H1 (cell line): Measurements from ENCODE around the gene EXOC2. TPM values are rescaled to one million over a fixed set of nuclear protein-coding genes. Genes with fewer than 3 reads are reported as not detected.

Experiments used
- CTCF ChIA-PET: fragments of 300-600 bp; sonication (Branson Sonifier 250); formaldehyde crosslinking; loops from one replicate; lab custom pipeline; 2021; ENCODE audit not compliant: partially characterized antibody; lab: Charles Lee
- POLR2A ChIA-PET: fragments of 300-600 bp; sonication (Branson Sonifier 250); formaldehyde crosslinking; loops from one replicate; lab custom pipeline; 2021; ENCODE audit warnings: inconsistent platforms; ENCODE audit not compliant: partially characterized antibody; lab: Charles Lee
- DNase-seq, 2 experiments: peaks; one replicate each; pipeline versions ENCODE4 v3.0.0 to v3.0.0-alpha.2; 2010 to 2022; ENCODE audit warnings: low spot score in 2 of 2, low read depth in 1 of 2, mixed read lengths in 1 of 2
- FAIRE-seq: peaks from 2 replicates; lab custom pipeline; 2011; peaks lifted over from hg19 to GRCh38; lab: Jason Lieb, UNC
- H2AFZ ChIP-seq: 2 replicates; pipeline ENCODE4 v1.8.1; 2012; ENCODE audit warnings: low read length, inconsistent platforms
- H2AK5ac ChIP-seq: 2 replicates; pipeline ENCODE4 v1.6.1; 2013; ENCODE audit warnings: low read depth, low read length
- H2BK120ac ChIP-seq: replicated peaks from 2 replicates; pipeline ENCODE3; 2013; ENCODE audit warnings: low read depth, low read length, inconsistent platforms
- H2BK12ac ChIP-seq: 2 replicates; pipeline ENCODE4 v1.6.1; 2013; ENCODE audit warnings: low read depth, low read length
- H2BK15ac ChIP-seq: 2 replicates; pipeline ENCODE4 v1.6.1; 2013; ENCODE audit warnings: low read length
- H2BK20ac ChIP-seq: 2 replicates; pipeline ENCODE4 v1.6.1; 2013; ENCODE audit warnings: low read length
- H2BK5ac ChIP-seq: 2 replicates; pipeline ENCODE4 v1.6.1; 2013; ENCODE audit warnings: low read depth, low read length
- H3K14ac ChIP-seq: 2 replicates; pipeline ENCODE4 v1.6.1; 2013; ENCODE audit warnings: inconsistent platforms; ENCODE audit not compliant: insufficient read length
- H3K18ac ChIP-seq: 2 replicates; pipeline ENCODE4 v1.6.1; 2013; ENCODE audit warnings: low read length; ENCODE audit errors: extremely low read depth
- H3K23ac ChIP-seq: 2 replicates; pipeline ENCODE4 v1.6.1; 2013; ENCODE audit warnings: inconsistent platforms; ENCODE audit not compliant: insufficient read length
- H3K23me2 ChIP-seq: 2 replicates; pipeline ENCODE4 v1.6.1; 2013; ENCODE audit warnings: low read depth, low read length
- H3K27ac ChIP-seq: 2 replicates; pipeline ENCODE4 v1.6.1; 2011; ENCODE audit warnings: low read depth, low read length, inconsistent platforms
- H3K27me3 ChIP-seq, 4 experiments: replicated peaks in 1 of 4; 1 replicate in 1 of 4; 2 replicates in 3 of 4; pipeline versions ENCODE4 v1.6.1 to v1.8.1; 2011 to 2013; ENCODE audit warnings: low read length in 3 of 4, mild to moderate bottlenecking in 3 of 4, inconsistent platforms in 2 of 4, mixed read lengths in 2 of 4, moderate library complexity in 1 of 4; ENCODE audit not compliant: control insufficient read depth in 3 of 4, insufficient read depth in 3 of 4; ENCODE audit errors: extremely low read depth in 1 of 4
- H3K36me3 ChIP-seq, 4 experiments: 2 replicates each; pipeline versions ENCODE4 v1.6.1 to v1.8.1; 2011 to 2013; ENCODE audit warnings: mild to moderate bottlenecking in 4 of 4, low read length in 3 of 4, moderate library complexity in 2 of 4, control low read depth in 1 of 4, inconsistent platforms in 1 of 4; ENCODE audit not compliant: insufficient read depth in 4 of 4, control insufficient read depth in 2 of 4
- H3K4ac ChIP-seq: replicated peaks from 2 replicates; pipeline ENCODE3; 2013; ENCODE audit warnings: low read length, low read depth, mixed read lengths, inconsistent platforms; ENCODE audit not compliant: insufficient read length
- H3K4me1 ChIP-seq, 4 experiments: replicated peaks in 1 of 4; 1 replicate in 1 of 4; 2 replicates in 3 of 4; pipeline versions ENCODE4 v1.6.1 to v1.8.1; 2011 to 2013; ENCODE audit warnings: low read length in 3 of 4, inconsistent platforms in 2 of 4, mixed read lengths in 1 of 4; ENCODE audit not compliant: insufficient read depth in 4 of 4, control insufficient read depth in 3 of 4
- H3K4me2 ChIP-seq, 2 experiments: 2 replicates each; pipeline versions ENCODE4 v1.6.1 to v1.8.1; 2011 to 2013; ENCODE audit warnings: low read depth in 2 of 2, low read length in 2 of 2, control low read depth in 1 of 2, inconsistent platforms in 1 of 2, mild to moderate bottlenecking in 1 of 2; ENCODE audit not compliant: insufficient read depth in 1 of 2
- H3K4me3 ChIP-seq, 4 experiments: fragments of 200-600, 300-600 bp in 1 of 4; sonication (generic), shearing (Covaris generic), sonication (Bioruptor Twin) in 1 of 4; 2 replicates each; pipeline versions ENCODE4 v1.5.1 to v1.8.1; 2011 to 2016; ENCODE audit warnings: low read length in 4 of 4, low read depth in 3 of 4, control low read depth in 2 of 4, inconsistent platforms in 2 of 4, mild to moderate bottlenecking in 2 of 4, mixed read lengths in 1 of 4, moderate library complexity in 1 of 4; ENCODE audit not compliant: insufficient read depth in 2 of 4; ENCODE audit errors: extremely low read depth in 1 of 4
- H3K56ac ChIP-seq: replicated peaks from 2 replicates; pipeline ENCODE3; 2013; ENCODE audit warnings: low read depth, mild to moderate bottlenecking, mixed read lengths, low read length, inconsistent platforms; ENCODE audit not compliant: insufficient read length
- H3K79me1 ChIP-seq: 2 replicates; pipeline ENCODE4 v1.6.1; 2013; ENCODE audit warnings: low read depth, low read length, control low read depth
- H3K79me2 ChIP-seq, 2 experiments: 2 replicates each; pipeline versions ENCODE4 v1.6.1 to v1.8.1; 2012 to 2013; ENCODE audit warnings: low read length in 2 of 2, mild to moderate bottlenecking in 2 of 2, inconsistent platforms in 1 of 2; ENCODE audit not compliant: insufficient read depth in 2 of 2, control insufficient read depth in 1 of 2
- H3K9ac ChIP-seq, 4 experiments: replicated peaks in 1 of 4; 1 replicate in 1 of 4; 2 replicates in 3 of 4; pipeline versions ENCODE4 v1.6.1 to v1.8.1; 2011 to 2013; ENCODE audit warnings: low read depth in 3 of 4, low read length in 3 of 4, control low read depth in 2 of 4, mild to moderate bottlenecking in 2 of 4, moderate library complexity in 2 of 4, inconsistent platforms in 1 of 4; ENCODE audit errors: extremely low read depth in 1 of 4
- H3K9me3 ChIP-seq, 2 experiments: 2 replicates each; pipeline versions ENCODE4 v1.6.1 to v1.8.1; 2012 to 2013; ENCODE audit warnings: mild to moderate bottlenecking in 2 of 2, moderate library complexity in 2 of 2, control low read depth in 1 of 2, inconsistent platforms in 1 of 2, low read depth in 1 of 2, low read length in 1 of 2, mixed read lengths in 1 of 2; ENCODE audit not compliant: insufficient read depth in 2 of 2
- H4K20me1 ChIP-seq, 2 experiments: replicated peaks in 1 of 2; 2 replicates each; pipeline versions ENCODE3 to v1.8.1; 2011 to 2013; ENCODE audit warnings: inconsistent platforms in 2 of 2, low read length in 2 of 2, mild to moderate bottlenecking in 1 of 2; ENCODE audit not compliant: insufficient read depth in 2 of 2, control insufficient read depth in 1 of 2
- H4K5ac ChIP-seq: 2 replicates; pipeline ENCODE4 v1.6.1; 2013; ENCODE audit warnings: low read length, low read depth, mixed read lengths, inconsistent platforms; ENCODE audit not compliant: insufficient read length
- H4K8ac ChIP-seq: 2 replicates; pipeline ENCODE4 v1.8.0; 2013; ENCODE audit warnings: mild to moderate bottlenecking, moderate library complexity, low read length, inconsistent platforms; ENCODE audit not compliant: insufficient read depth; ENCODE audit errors: extremely low read depth
- H4K91ac ChIP-seq: replicated peaks from 2 replicates; pipeline ENCODE3; 2013; ENCODE audit warnings: low read length, mixed read lengths, inconsistent platforms; ENCODE audit not compliant: insufficient read length
- PHF8 ChIP-seq: fragments of 200-600 bp; sonication (generic); conservative IDR thresholded peaks from 2 replicates; pipeline ENCODE4 v1.7.1; 2012; ENCODE audit warnings: low read depth, mild to moderate bottlenecking, inconsistent platforms, low read length, moderate library complexity
- RAD21 ChIP-seq, 2 experiments: IDR thresholded peaks in 1 of 2; conservative IDR thresholded peaks in 1 of 2; 2 replicates each; pipeline ENCODE4 v1.6.1; 2011; ENCODE audit warnings: low read depth in 2 of 2, low read length in 2 of 2, improper control_type of control experiment in 1 of 2, inconsistent platforms in 1 of 2, mild to moderate bottlenecking in 1 of 2, moderate library complexity in 1 of 2
- WGBS, 2 experiments: shearing (Covaris generic) in 1 of 2; methylation state at CpG; one replicate each; pipeline versions ENCODE4 v1.1.6 to v1.1.7; 2013 to 2015; ENCODE audit warnings: low lambda C conversion rate in 2 of 2, mixed read lengths in 2 of 2, inconsistent platforms in 1 of 2, low coverage in 1 of 2, missing lambda C conversion rate in 1 of 2; ENCODE audit not compliant: insufficient replicate concordance in 2 of 2, insufficient coverage in 1 of 2, insufficient read length in 1 of 2; ENCODE audit errors: extremely low coverage in 1 of 2, missing lambda C conversion rate in 1 of 2; 5-methylcytosine and 5-hydroxymethylcytosine counted together
- polyA plus RNA-seq, 7 experiments: library from polyadenylated mRNA; depleted of rRNA in 3 of 7; stranded (reverse) in 5 of 7; unstranded in 2 of 7; fragments of >200 nt in 5 of 7; fragments of 200-250 nt in 2 of 7; gene quantifications; 1 replicate in 5 of 7; 2 replicates in 1 of 7; 4 replicates in 1 of 7; pipeline versions ENCODE4 v1.2.1 to v1.2.3, GENCODE V29; 2011 to 2013; ENCODE audit warnings: missing spikeins in 2 of 7, mixed read lengths in 2 of 7
- total RNA-seq: library from RNA; stranded (reverse); fragmentation: NEBNext Ultra II Directional; extraction: Animal tissue kit (Norgen Biotek cat#: 25700); gene quantifications from 2 replicates; pipeline ENCODE4 v1.2.1, GENCODE V29; 2021
- TF ChIP-seq, protein P1 (sequence below): IDR thresholded peaks from 2 replicates; pipeline ENCODE4 v1.6.1; 2012; ENCODE audit warnings: inconsistent platforms

Gene EXOC2
- total and polyA plus RNA-seq, 2 of the 8 experiments (the other 6 are each of a cell fraction or from before 2014, with no cell fraction given), result 25.5 to 44.4 TPM

DNA sequence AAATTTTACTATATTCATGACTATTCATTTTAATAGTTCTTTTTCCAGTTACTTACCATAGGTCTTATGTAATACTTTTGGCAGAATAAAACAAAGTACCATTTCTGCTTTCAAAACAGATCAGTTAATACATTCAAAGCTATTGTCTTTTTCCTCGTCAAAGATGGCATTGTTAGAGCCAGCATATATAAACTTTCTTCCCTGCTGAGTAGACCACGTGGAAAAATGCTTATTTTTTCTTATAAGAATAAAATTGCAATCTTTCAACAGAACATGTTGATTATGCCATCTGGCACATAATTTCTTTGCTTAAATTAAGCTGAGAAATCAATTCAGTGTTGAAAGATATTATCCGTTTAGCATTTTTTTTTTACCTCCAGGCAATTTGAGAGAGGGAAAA lies 34.9 kb upstream of the EXOC2 start:
- Histone ChIP-seq H2AK5ac (no peak overlapping the region), H3K4me1 (peaks cover 0 to 5% (median 1%) of the 10 kb centered on the region in 4 experiments; a peak in 4 of 7 replicates), H2BK20ac (no peak overlapping the region), H4K91ac (no peak overlapping the region), H3K23ac (no peak overlapping the region), H3K4me3 (no peak overlapping the region), H3K18ac (no peak overlapping the region), H3K27me3 (no peaks in the 10 kb centered on the region), H3K14ac (no peak overlapping the region), H3K79me2 (no peaks in the 10 kb centered on the region), H3K56ac (no peak overlapping the region), H2BK15ac (no peak overlapping the region), H3K4me2 (no peak overlapping the region), H3K27ac (no peak overlapping the region), H4K5ac (no peak overlapping the region), H2BK5ac (no peak overlapping the region), H3K9ac (no peak overlapping the region), H2BK120ac (no peak overlapping the region), H2BK12ac (no peak overlapping the region), H3K23me2 (no peaks in the 10 kb centered on the region), H3K9me3 (no peaks in the 10 kb centered on the region), H4K20me1 (no peaks in the 10 kb centered on the region), H4K8ac (no peak overlapping the region), H3K79me1 (no peaks in the 10 kb centered on the region), H3K36me3 (no peaks in the 10 kb centered on the region), H2AFZ (no peak overlapping the region), H3K4ac (no peak overlapping the region)
- 82% methylated on average over 3 of the region's 3 CpGs; no CpG with 5 or more reads in 1 of the 2 experiments for WGBS, 2 experiments
- DNase-seq, result no peak
- no peak for FAIRE-seq
- CTCF ChIA-PET, result interaction anchor here (0.6 to 1.6 kb wide), 8 partner anchors 9 to 539 kb away, joined by 3 to 5 read pairs (median 3); partner anchors contain the start of gene EXOC2
- TF ChIP-seq PHF8 (no peak), RAD21 (IDR thresholded peaks at IDR 0.05 in 1 of 2, conservative IDR thresholded peaks at IDR 0.05 in 1 of 2; ENCODE audit: low read depth in 2 of 2, low read length in 2 of 2) (no peak)
- TF ChIP-seq, protein P1, sequence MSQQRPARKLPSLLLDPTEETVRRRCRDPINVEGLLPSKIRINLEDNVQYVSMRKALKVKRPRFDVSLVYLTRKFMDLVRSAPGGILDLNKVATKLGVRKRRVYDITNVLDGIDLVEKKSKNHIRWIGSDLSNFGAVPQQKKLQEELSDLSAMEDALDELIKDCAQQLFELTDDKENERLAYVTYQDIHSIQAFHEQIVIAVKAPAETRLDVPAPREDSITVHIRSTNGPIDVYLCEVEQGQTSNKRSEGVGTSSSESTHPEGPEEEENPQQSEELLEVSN, result no peak
- POLR2A ChIA-PET, result no interaction called here
